HepG2 (cell line): ENCODE data around the gene TCTA. TPM values are rescaled to one million over a fixed set of nuclear protein-coding genes. Genes with fewer than 3 reads are reported as not detected.

Source experiments
- ATF7 ChIP-seq, 2 experiments: fragments of 450-650 bp in 1 of 2; sonication (generic) in 1 of 2; formaldehyde crosslinking in 1 of 2; IDR thresholded peaks; 2 replicates each; pipeline versions ENCODE4 v1.4.0 to v1.6.1; 2016 to 2020; ENCODE audit warnings: antibody characterized with exemption in 1 of 2, mild to moderate bottlenecking in 1 of 2, missing genetic modification reagents in 1 of 2
- KLF16 ChIP-seq, 2 experiments: sonication (generic) in 1 of 2; formaldehyde crosslinking in 1 of 2; IDR thresholded peaks; 2 replicates each; pipeline versions ENCODE4 v1.6.1 to v1.8.0; 2016 to 2023; ENCODE audit warnings: missing genetic modification reagents in 2 of 2, missing compliant biosample characterization in 1 of 2
- LCORL ChIP-seq, 2 experiments: fragments of 450-650 bp in 1 of 2; sonication (generic) in 1 of 2; formaldehyde crosslinking in 1 of 2; IDR thresholded peaks; 2 replicates each; pipeline versions ENCODE4 v1.5.0 to v1.6.1; 2017 to 2020; ENCODE audit warnings: antibody characterized with exemption in 1 of 2, missing genetic modification reagents in 1 of 2
- MAZ ChIP-seq, 2 experiments: sonication (generic) in 1 of 2; formaldehyde crosslinking in 1 of 2; IDR thresholded peaks; 2 replicates each; pipeline versions ENCODE4 v1.5.0 to v1.6.1; 2012 to 2020; ENCODE audit warnings: low read depth in 2 of 2, mild to moderate bottlenecking in 2 of 2, borderline replicate concordance in 1 of 2, improper control_type of control experiment in 1 of 2, low read length in 1 of 2, missing genetic modification reagents in 1 of 2, moderate library complexity in 1 of 2
- PTBP1 ChIP-seq: fragments of 200-400 bp; formaldehyde crosslinking; IDR thresholded peaks from 2 replicates; pipeline ENCODE4 v1.6.1; 2018; ENCODE audit warnings: low read length, low read depth; ENCODE audit not compliant: poor library complexity, severe bottlenecking
- RARA ChIP-seq: IDR thresholded peaks from 2 replicates; pipeline ENCODE4 v1.6.1; 2016; ENCODE audit warnings: missing genetic modification reagents, missing compliant biosample characterization
- SNAI1 ChIP-seq: sonication (generic); formaldehyde crosslinking; IDR thresholded peaks from 2 replicates; pipeline ENCODE4 v1.5.0; 2020; ENCODE audit warnings: mild to moderate bottlenecking, missing genetic modification reagents, borderline replicate concordance
- TOE1 ChIP-seq: sonication (generic); formaldehyde crosslinking; IDR thresholded peaks from 2 replicates; pipeline ENCODE4 v1.4.0; 2020; ENCODE audit warnings: mild to moderate bottlenecking, missing genetic modification reagents
- U2AF1 ChIP-seq: fragments of 200-400 bp; formaldehyde crosslinking; optimal IDR thresholded peaks from 2 replicates; pipeline ENCODE3; 2017; ENCODE audit warnings: mild to moderate bottlenecking, low read depth, low read length
- U2AF2 ChIP-seq: fragments of 200-400 bp; formaldehyde crosslinking; IDR thresholded peaks from 2 replicates; pipeline ENCODE4 v1.6.1; 2017; ENCODE audit warnings: low read depth, mild to moderate bottlenecking, low read length
- ZNF207 ChIP-seq: fragments of 450-650 bp; IDR thresholded peaks from 2 replicates; pipeline ENCODE4 v1.6.1; 2016; ENCODE audit warnings: antibody characterized with exemption, borderline replicate concordance
- ZNF44 ChIP-seq: sonication (generic); formaldehyde crosslinking; IDR thresholded peaks from 2 replicates; pipeline ENCODE4 v1.5.1; 2020; ENCODE audit warnings: mild to moderate bottlenecking, missing genetic modification reagents
- ZNF557 ChIP-seq: sonication (generic); formaldehyde crosslinking; IDR thresholded peaks from 2 replicates; pipeline ENCODE4 v1.4.0; 2020; ENCODE audit warnings: missing genetic modification reagents
- ZNF569 ChIP-seq: sonication (generic); formaldehyde crosslinking; IDR thresholded peaks from 2 replicates; pipeline ENCODE4 v1.5.0; 2020; ENCODE audit warnings: mild to moderate bottlenecking, missing genetic modification reagents, moderate library complexity, borderline replicate concordance
- ZNF703 ChIP-seq: sonication (generic); formaldehyde crosslinking; IDR thresholded peaks from 2 replicates; pipeline ENCODE4 v1.5.1; 2020; ENCODE audit warnings: missing genetic modification reagents, mild to moderate bottlenecking, moderate library complexity, borderline replicate concordance
- ZNF713 ChIP-seq: sonication (generic); formaldehyde crosslinking; IDR thresholded peaks from 2 replicates; pipeline ENCODE4 v1.4.0; 2020; ENCODE audit warnings: mild to moderate bottlenecking, missing genetic modification reagents
- polyA plus RNA-seq, 8 experiments: library from polyadenylated mRNA; depleted of rRNA in 3 of 8; stranded (reverse) in 7 of 8; unstranded in 1 of 8; fragments of >200 nt; fragmentation: Illumina TruSeq in 4 of 8; extraction: Trizol in 4 of 8; gene quantifications; 2 replicates each; pipeline versions ENCODE4 v1.2.1 to v1.2.3, GENCODE V29; 2011 to 2016; ENCODE audit warnings: low read depth in 4 of 8, missing spikeins in 1 of 8, mixed read lengths in 1 of 8; ENCODE audit not compliant: insufficient read depth in 1 of 8
- total RNA-seq, 5 experiments: library from RNA; depleted of rRNA; stranded (reverse); fragments of >200 nt; fragmentation: Illumina TruSeq; extraction: Trizol; gene quantifications; 2 replicates each; pipeline ENCODE4 v1.2.3, GENCODE V29; 2016; ENCODE audit warnings: low read depth in 1 of 5
- TF ChIP-seq, protein P1 (sequence below): sonication (generic); formaldehyde crosslinking; IDR thresholded peaks from 2 replicates; pipeline ENCODE4 v1.4.0; 2020; ENCODE audit warnings: missing genetic modification reagents
- TF ChIP-seq, protein P2 (sequence below): sonication (generic); formaldehyde crosslinking; IDR thresholded peaks from 2 replicates; pipeline ENCODE4 v1.5.0; 2020; ENCODE audit warnings: mild to moderate bottlenecking, missing genetic modification reagents, moderate library complexity
- TF ChIP-seq, protein P3 (sequence below): sonication (generic); formaldehyde crosslinking; IDR thresholded peaks from 2 replicates; pipeline ENCODE4 v1.5.0; 2020; ENCODE audit warnings: missing genetic modification reagents, mild to moderate bottlenecking, borderline replicate concordance
- TF ChIP-seq, protein P4 (sequence below): IDR thresholded peaks from 2 replicates; pipeline ENCODE4 v1.6.1; 2016; ENCODE audit warnings: mild to moderate bottlenecking, missing biosample characterization, missing genetic modification reagents
- TF ChIP-seq, protein P5 (sequence below): sonication (generic); formaldehyde crosslinking; IDR thresholded peaks from 2 replicates; pipeline ENCODE4 v1.4.0; 2020; ENCODE audit warnings: missing genetic modification reagents
- TF ChIP-seq, protein P6 (sequence below): IDR thresholded peaks from 2 replicates; pipeline ENCODE4 v1.6.1; 2012; ENCODE audit warnings: inconsistent platforms

Gene TCTA
- total and polyA plus RNA-seq, 2 of the 13 experiments (the other 11 are each of a cell fraction or from before 2014, with no cell fraction given) = 8.3 to 13.2 TPM

DNA sequence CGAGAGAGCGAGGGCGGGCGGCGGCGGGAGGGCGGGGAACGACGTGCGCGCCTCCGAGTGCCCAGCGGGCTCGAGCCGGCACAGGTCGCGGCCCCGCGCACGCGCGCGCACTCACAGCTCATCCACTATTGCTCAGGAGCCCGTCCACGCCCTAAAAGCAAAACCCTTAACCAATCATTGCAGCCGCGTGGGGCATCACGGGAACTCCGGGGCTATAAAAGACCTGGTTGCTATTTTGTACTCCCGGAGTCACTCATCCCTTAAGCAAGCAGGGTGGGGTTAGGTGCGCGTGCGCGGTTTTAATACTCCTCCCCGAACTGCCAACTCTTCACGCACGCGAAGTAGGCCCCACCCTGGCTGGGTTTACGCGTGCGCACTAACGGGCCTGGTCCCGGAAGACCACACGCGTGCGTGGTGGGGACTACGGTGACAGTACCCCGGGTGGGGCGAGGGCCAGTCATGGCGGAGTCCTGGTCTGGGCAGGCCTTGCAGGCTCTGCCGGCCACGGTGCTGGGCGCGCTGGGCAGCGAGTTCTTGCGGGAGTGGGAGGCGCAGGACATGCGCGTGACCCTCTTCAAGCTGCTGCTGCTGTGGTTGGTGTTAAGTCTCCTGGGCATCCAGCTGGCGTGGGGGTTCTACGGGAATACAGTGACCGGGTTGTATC is at the start of gene TCTA, which contains the start of gene RHOA (continued):
- TF ChIP-seq ZNF557 (no peak), MAZ (IDR thresholded peaks at IDR 0.05; ENCODE audit: borderline replicate concordance, low read depth, low read length) (no peak), MAZ (CRISPR knock-in tag; IDR thresholded peaks at IDR 0.05; ENCODE audit: low read depth) (peak; percentile 82), PTBP1 (no peak), ZNF569 (CRISPR knock-in tag) (no peak), ATF7 (IDR thresholded peaks at IDR 0.05) (no peak), ATF7 (CRISPR knock-in tag; IDR thresholded peaks at IDR 0.05) (peak; percentile 66; the same call in 1 of the 2 replicates), ZNF713 (CRISPR knock-in tag) (0 out of 2 replicates have a peak, but pooled peaks have one; percentile 64), U2AF2 (no peak), U2AF1 (no peak), RARA (CRISPR knock-in tag) (0 out of 2 replicates have a peak, but pooled peaks have one; percentile 30), ZNF703 (no peak), SNAI1 (peak; percentile 90; the same call in 1 of the 2 replicates), ZNF207 (no peak), KLF16 (CRISPR knock-in tag; IDR thresholded peaks at IDR 0.05) (peak in 1 of 2 experiments; percentile 71; a peak in 2 of 4 replicates), ZNF44 (CRISPR knock-in tag) (peak; percentile 92), LCORL (IDR thresholded peaks at IDR 0.05) (no peak), LCORL (CRISPR knock-in tag; IDR thresholded peaks at IDR 0.05) (0 out of 2 replicates have a peak, but pooled peaks have one; percentile 14), TOE1 (CRISPR knock-in tag) (no peak)
- TF ChIP-seq, protein P1, sequence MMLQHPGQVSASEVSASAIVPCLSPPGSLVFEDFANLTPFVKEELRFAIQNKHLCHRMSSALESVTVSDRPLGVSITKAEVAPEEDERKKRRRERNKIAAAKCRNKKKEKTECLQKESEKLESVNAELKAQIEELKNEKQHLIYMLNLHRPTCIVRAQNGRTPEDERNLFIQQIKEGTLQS = peak; percentile 51; the same call in 1 of the 2 replicates
- TF ChIP-seq, protein P2, sequence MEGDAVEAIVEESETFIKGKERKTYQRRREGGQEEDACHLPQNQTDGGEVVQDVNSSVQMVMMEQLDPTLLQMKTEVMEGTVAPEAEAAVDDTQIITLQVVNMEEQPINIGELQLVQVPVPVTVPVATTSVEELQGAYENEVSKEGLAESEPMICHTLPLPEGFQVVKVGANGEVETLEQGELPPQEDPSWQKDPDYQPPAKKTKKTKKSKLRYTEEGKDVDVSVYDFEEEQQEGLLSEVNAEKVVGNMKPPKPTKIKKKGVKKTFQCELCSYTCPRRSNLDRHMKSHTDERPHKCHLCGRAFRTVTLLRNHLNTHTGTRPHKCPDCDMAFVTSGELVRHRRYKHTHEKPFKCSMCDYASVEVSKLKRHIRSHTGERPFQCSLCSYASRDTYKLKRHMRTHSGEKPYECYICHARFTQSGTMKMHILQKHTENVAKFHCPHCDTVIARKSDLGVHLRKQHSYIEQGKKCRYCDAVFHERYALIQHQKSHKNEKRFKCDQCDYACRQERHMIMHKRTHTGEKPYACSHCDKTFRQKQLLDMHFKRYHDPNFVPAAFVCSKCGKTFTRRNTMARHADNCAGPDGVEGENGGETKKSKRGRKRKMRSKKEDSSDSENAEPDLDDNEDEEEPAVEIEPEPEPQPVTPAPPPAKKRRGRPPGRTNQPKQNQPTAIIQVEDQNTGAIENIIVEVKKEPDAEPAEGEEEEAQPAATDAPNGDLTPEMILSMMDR (CRISPR knock-in tag) = peak; percentile 32; the same call in 1 of the 2 replicates
- TF ChIP-seq, protein P3, sequence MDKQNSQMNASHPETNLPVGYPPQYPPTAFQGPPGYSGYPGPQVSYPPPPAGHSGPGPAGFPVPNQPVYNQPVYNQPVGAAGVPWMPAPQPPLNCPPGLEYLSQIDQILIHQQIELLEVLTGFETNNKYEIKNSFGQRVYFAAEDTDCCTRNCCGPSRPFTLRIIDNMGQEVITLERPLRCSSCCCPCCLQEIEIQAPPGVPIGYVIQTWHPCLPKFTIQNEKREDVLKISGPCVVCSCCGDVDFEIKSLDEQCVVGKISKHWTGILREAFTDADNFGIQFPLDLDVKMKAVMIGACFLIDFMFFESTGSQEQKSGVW (CRISPR knock-in tag) = 0 out of 2 replicates have a peak, but pooled peaks have one; percentile 30
- TF ChIP-seq, protein P4, sequence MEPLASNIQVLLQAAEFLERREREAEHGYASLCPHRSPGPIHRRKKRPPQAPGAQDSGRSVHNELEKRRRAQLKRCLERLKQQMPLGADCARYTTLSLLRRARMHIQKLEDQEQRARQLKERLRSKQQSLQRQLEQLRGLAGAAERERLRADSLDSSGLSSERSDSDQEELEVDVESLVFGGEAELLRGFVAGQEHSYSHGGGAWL = peak; percentile 58; the same call in 1 of the 2 replicates
- TF ChIP-seq, protein P5, sequence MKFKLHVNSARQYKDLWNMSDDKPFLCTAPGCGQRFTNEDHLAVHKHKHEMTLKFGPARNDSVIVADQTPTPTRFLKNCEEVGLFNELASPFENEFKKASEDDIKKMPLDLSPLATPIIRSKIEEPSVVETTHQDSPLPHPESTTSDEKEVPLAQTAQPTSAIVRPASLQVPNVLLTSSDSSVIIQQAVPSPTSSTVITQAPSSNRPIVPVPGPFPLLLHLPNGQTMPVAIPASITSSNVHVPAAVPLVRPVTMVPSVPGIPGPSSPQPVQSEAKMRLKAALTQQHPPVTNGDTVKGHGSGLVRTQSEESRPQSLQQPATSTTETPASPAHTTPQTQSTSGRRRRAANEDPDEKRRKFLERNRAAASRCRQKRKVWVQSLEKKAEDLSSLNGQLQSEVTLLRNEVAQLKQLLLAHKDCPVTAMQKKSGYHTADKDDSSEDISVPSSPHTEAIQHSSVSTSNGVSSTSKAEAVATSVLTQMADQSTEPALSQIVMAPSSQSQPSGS (CRISPR knock-in tag) = peak; percentile 66; the same call in 1 of the 2 replicates
- TF ChIP-seq, protein P6, sequence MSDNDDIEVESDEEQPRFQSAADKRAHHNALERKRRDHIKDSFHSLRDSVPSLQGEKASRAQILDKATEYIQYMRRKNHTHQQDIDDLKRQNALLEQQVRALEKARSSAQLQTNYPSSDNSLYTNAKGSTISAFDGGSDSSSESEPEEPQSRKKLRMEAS = peak; percentile 75
